WI38 (cell line): Measurements from ENCODE around the gene HAAO.

Experiments used
- H3K4me3 ChIP-seq: 2 replicates; pipeline ENCODE4 v1.5.1; 2011; ENCODE audit warnings: low read depth, mild to moderate bottlenecking, control low read depth, low read length
- CTCF ChIP-seq: IDR thresholded peaks from 2 replicates; pipeline ENCODE4 v1.5.1; 2012; ENCODE audit warnings: low read depth, mild to moderate bottlenecking, control low read depth, low read length

HAAO gene

GRCh38 chr2:42725657-42726056 lies 66.7 kb downstream of the HAAO start:
- no peak for TF ChIP-seq CTCF
- H3K4me3 ChIP-seq, result no peak overlapping the region

- no peak for TF ChIP-seq CTCF
- H3K4me3 ChIP-seq, result no peak overlapping the region
Observed at GRCh38 chr2:42724886-42725285, 67.5 kb downstream of the HAAO start.

GRCh38 chr2:42723465-42723864 lies 68.9 kb downstream of the HAAO start:
- TF ChIP-seq CTCF, result no peak
- H3K4me3 ChIP-seq, result no peak overlapping the region

GRCh38 chr2:42722320-42723190 lies 69.8 kb downstream of the HAAO start:
- H3K4me3 ChIP-seq, result no peak overlapping the region
- no peak for TF ChIP-seq CTCF

- no peak for TF ChIP-seq CTCF
- no peak overlapping the region for H3K4me3 ChIP-seq
Observed at GRCh38 chr2:42721898-42722297, 70.5 kb downstream of the HAAO start.
